SK-N-SH (cell line): ENCODE measurements around the gene HTR6. TPM values are rescaled to one million over a fixed set of nuclear protein-coding genes. Genes with fewer than 3 reads are reported as not detected.

ENCODE experiments used
- CTCF ChIA-PET: fragments of 300-600, 350-600 bp; formaldehyde crosslinking; extraction: SDS; loops from one replicate; lab custom pipeline; 2021; lab: Yijun Ruan, JAX
- POLR2A ChIA-PET: fragments of 350-600 bp; sonication (Branson Sonifier 250); formaldehyde crosslinking; extraction: SDS; loops from one replicate; lab custom pipeline; 2020; ENCODE audit warnings: antibody characterized with exemption, inconsistent platforms; lab: Yijun Ruan, JAX
- DNase-seq: peaks from one replicate; pipeline ENCODE4 v3.0.0; 2012
- H2AFZ ChIP-seq: fragments of 200-600 bp; sonication (generic); 2 replicates; pipeline ENCODE4 v1.8.1; 2016; ENCODE audit warnings: antibody characterized with exemption, mild to moderate bottlenecking, low read depth
- H3F3A ChIP-seq: fragments of 200-600 bp; sonication (generic); replicated peaks from 2 replicates; pipeline ENCODE3; 2016; ENCODE audit warnings: antibody characterized with exemption, mild to moderate bottlenecking; ENCODE audit not compliant: insufficient read depth
- H3K27ac ChIP-seq, 2 experiments: fragments of 200-500 bp in 1 of 2; fragments of 200-600 bp in 1 of 2; sonication (Bioruptor generic) in 1 of 2; sonication (generic), shearing (Covaris generic) in 1 of 2; 2 replicates each; pipeline versions ENCODE4 v1.5.1 to v1.6.1; 2014 to 2016; ENCODE audit warnings: low read depth in 2 of 2, inconsistent platforms in 1 of 2, low read length in 1 of 2, mild to moderate bottlenecking in 1 of 2, mixed read lengths in 1 of 2
- H3K27me3 ChIP-seq: fragments of 200-600 bp; sonication (generic), shearing (Covaris generic); 2 replicates; pipeline ENCODE4 v1.6.1; 2016; ENCODE audit warnings: mixed run types; ENCODE audit not compliant: insufficient read depth
- H3K36me3 ChIP-seq, 2 experiments: fragments of 200-500 bp in 1 of 2; fragments of 200-600 bp in 1 of 2; sonication (Bioruptor generic) in 1 of 2; sonication (generic) in 1 of 2; replicated peaks in 1 of 2; 2 replicates each; pipeline versions ENCODE3 to v1.5.1; 2014 to 2016; ENCODE audit warnings: low read length in 1 of 2, mild to moderate bottlenecking in 1 of 2; ENCODE audit not compliant: insufficient read depth in 2 of 2, control insufficient read depth in 1 of 2
- H3K4me1 ChIP-seq, 2 experiments: fragments of 200-500 bp in 1 of 2; fragments of 200-600 bp in 1 of 2; sonication (Bioruptor generic) in 1 of 2; sonication (generic), shearing (Covaris generic) in 1 of 2; 2 replicates each; pipeline versions ENCODE4 v1.5.1 to v1.6.1; 2014 to 2016; ENCODE audit warnings: low read depth in 1 of 2, low read length in 1 of 2, mixed run types in 1 of 2; ENCODE audit not compliant: insufficient read depth in 2 of 2, control insufficient read depth in 1 of 2
- H3K4me2 ChIP-seq: fragments of 200-600 bp; sonication (generic), shearing (Covaris generic); 2 replicates; pipeline ENCODE4 v1.6.1; 2017; ENCODE audit warnings: mixed run types
- H3K4me3 ChIP-seq, 2 experiments: fragments of 200-500 bp in 1 of 2; fragments of 200-600 bp in 1 of 2; sonication (Bioruptor generic) in 1 of 2; sonication (generic), shearing (Covaris generic) in 1 of 2; 2 replicates each; pipeline versions ENCODE4 v1.5.1 to v1.8.1; 2014 to 2016; ENCODE audit warnings: low read depth in 2 of 2, inconsistent platforms in 1 of 2, low read length in 1 of 2, mild to moderate bottlenecking in 1 of 2, mixed read lengths in 1 of 2, moderate library complexity in 1 of 2
- H3K79me2 ChIP-seq: fragments of 200-600 bp; sonication (generic); 2 replicates; pipeline ENCODE4 v1.8.1; 2017; ENCODE audit warnings: mild to moderate bottlenecking; ENCODE audit not compliant: insufficient read depth
- H3K9ac ChIP-seq: fragments of 200-600 bp; sonication (generic); 2 replicates; pipeline ENCODE4 v1.6.1; 2017; ENCODE audit warnings: mixed run types
- H3K9me2 ChIP-seq: fragments of 200-600 bp; sonication (generic); 2 replicates; pipeline ENCODE4 v1.6.1; 2017; ENCODE audit warnings: mixed run types
- H3K9me3 ChIP-seq: fragments of 200-600 bp; sonication (generic); 2 replicates; pipeline ENCODE4 v1.6.1; 2017; ENCODE audit warnings: mixed run types, mild to moderate bottlenecking, moderate library complexity
- H4K20me1 ChIP-seq: fragments of 200-600 bp; sonication (generic); 2 replicates; pipeline ENCODE4 v1.6.1; 2017; ENCODE audit warnings: mild to moderate bottlenecking, mixed run types; ENCODE audit not compliant: insufficient read depth
- CHD2 ChIP-seq: fragments of 150-350 bp; IDR thresholded peaks from 2 replicates; pipeline ENCODE4 v1.6.1; 2018; ENCODE audit warnings: low read length; ENCODE audit not compliant: partially characterized antibody
- FOSL2 ChIP-seq: IDR thresholded peaks from 2 replicates; pipeline ENCODE4 v1.4.0; 2012; ENCODE audit warnings: low read depth, mild to moderate bottlenecking, moderate library complexity, borderline replicate concordance
- FOXJ3 ChIP-seq: sonication (generic); formaldehyde crosslinking; IDR thresholded peaks from 2 replicates; pipeline ENCODE4 v1.5.1; 2020; ENCODE audit warnings: mild to moderate bottlenecking, missing genetic modification reagents
- GATA2 ChIP-seq: sonication (generic); formaldehyde crosslinking; IDR thresholded peaks from 2 replicates; pipeline ENCODE4 v1.5.0; 2020; ENCODE audit warnings: mild to moderate bottlenecking, missing genetic modification reagents
- PBX3 ChIP-seq: IDR thresholded peaks from 2 replicates; pipeline ENCODE4; 2012
- RCOR1 ChIP-seq: fragments of 150-350 bp; IDR thresholded peaks from 2 replicates; pipeline ENCODE4 v1.6.1; 2017; ENCODE audit warnings: antibody characterized with exemption, low read length
- RFX5 ChIP-seq: IDR thresholded peaks from 2 replicates; pipeline ENCODE4 v1.6.1; 2012; ENCODE audit warnings: mild to moderate bottlenecking, improper control_type of control experiment, low read length
- WGBS: methylation state at CpG from one replicate; pipeline ENCODE4 v1.1.6; 2017; ENCODE audit warnings: low lambda C conversion rate; 5-methylcytosine and 5-hydroxymethylcytosine counted together
- polyA plus RNA-seq, 3 experiments: library from polyadenylated mRNA; depleted of rRNA; stranded (reverse); fragments of >200 nt; gene quantifications; 2 replicates each; pipeline ENCODE4 v1.2.3, GENCODE V29; 2012
- TF ChIP-seq, protein P1 (sequence below): IDR thresholded peaks from 2 replicates; pipeline ENCODE4 v1.6.1; 2012; ENCODE audit warnings: mild to moderate bottlenecking, low read depth, low read length, moderate library complexity

Gene HTR6
- polyA plus RNA-seq, 1 of the 3 experiments (the other 2 are of a cell fraction), result 0.05 TPM

- Histone ChIP-seq H3K36me3 (no peaks in the 10 kb centered on the region), H3K4me3 (no peak overlapping the region), H3F3A (no peaks in the 10 kb centered on the region), H2AFZ (no peak overlapping the region), H3K9me3 (no peaks in the 10 kb centered on the region), H3K4me1 (peaks cover 0 to 13% of the 10 kb centered on the region in 2 experiments; a peak in 1 of 4 replicates), H3K27ac (no peak overlapping the region), H3K27me3 (no peaks in the 10 kb centered on the region), H3K9ac (no peak overlapping the region), H3K4me2 (no peak overlapping the region), H3K79me2 (no peaks in the 10 kb centered on the region), H3K9me2 (no peaks in the 10 kb centered on the region), H4K20me1 (no peaks in the 10 kb centered on the region)
- no peak for TF ChIP-seq FOSL2
- TF ChIP-seq GATA2 (CRISPR knock-in tag), result no peak
- TF ChIP-seq RCOR1, result peak; percentile 30; the same call in 1 of the 2 replicates
- TF ChIP-seq PBX3, result no peak
- TF ChIP-seq CHD2, result no peak
- TF ChIP-seq RFX5, result no peak
- POLR2A ChIA-PET, result no interaction called here
- no peak for DNase-seq
- 86% methylated on average over 1 of the region's 1 CpG for WGBS
- CTCF ChIA-PET, result interaction anchor here (1.3 to 2.1 kb wide), 3 partner anchors 17 to 28 kb away, joined by 3 to 16 read pairs (median 8); no protein-coding TSS in a partner anchor
Measured at GRCh38 chr1:19687414-19687813, 22.7 kb downstream of the HTR6 start.

GRCh38 chr1:19688041-19688842, 23.6 kb downstream of the HTR6 start:
- no peaks in the 10 kb centered on the region for H3K79me2 ChIP-seq
- ChIA-PET POLR2A (no interaction called here), CTCF (interaction anchor here (1.0 to 2.5 kb wide), 5 partner anchors 16 to 28 kb away, joined by 3 to 19 read pairs (median 16); no protein-coding TSS in a partner anchor)
- no peak for DNase-seq
- H2AFZ ChIP-seq, result no peak overlapping the region
- H3K9me2 ChIP-seq, result no peaks in the 10 kb centered on the region
- no peak for TF ChIP-seq FOXJ3 (CRISPR knock-in tag)
- no peak for TF ChIP-seq FOSL2
- TF ChIP-seq, protein P1, sequence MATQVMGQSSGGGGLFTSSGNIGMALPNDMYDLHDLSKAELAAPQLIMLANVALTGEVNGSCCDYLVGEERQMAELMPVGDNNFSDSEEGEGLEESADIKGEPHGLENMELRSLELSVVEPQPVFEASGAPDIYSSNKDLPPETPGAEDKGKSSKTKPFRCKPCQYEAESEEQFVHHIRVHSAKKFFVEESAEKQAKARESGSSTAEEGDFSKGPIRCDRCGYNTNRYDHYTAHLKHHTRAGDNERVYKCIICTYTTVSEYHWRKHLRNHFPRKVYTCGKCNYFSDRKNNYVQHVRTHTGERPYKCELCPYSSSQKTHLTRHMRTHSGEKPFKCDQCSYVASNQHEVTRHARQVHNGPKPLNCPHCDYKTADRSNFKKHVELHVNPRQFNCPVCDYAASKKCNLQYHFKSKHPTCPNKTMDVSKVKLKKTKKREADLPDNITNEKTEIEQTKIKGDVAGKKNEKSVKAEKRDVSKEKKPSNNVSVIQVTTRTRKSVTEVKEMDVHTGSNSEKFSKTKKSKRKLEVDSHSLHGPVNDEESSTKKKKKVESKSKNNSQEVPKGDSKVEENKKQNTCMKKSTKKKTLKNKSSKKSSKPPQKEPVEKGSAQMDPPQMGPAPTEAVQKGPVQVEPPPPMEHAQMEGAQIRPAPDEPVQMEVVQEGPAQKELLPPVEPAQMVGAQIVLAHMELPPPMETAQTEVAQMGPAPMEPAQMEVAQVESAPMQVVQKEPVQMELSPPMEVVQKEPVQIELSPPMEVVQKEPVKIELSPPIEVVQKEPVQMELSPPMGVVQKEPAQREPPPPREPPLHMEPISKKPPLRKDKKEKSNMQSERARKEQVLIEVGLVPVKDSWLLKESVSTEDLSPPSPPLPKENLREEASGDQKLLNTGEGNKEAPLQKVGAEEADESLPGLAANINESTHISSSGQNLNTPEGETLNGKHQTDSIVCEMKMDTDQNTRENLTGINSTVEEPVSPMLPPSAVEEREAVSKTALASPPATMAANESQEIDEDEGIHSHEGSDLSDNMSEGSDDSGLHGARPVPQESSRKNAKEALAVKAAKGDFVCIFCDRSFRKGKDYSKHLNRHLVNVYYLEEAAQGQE, result no peak
- no peak for TF ChIP-seq RFX5
- no peak overlapping the region for H3K4me3 ChIP-seq
- peaks cover 0 to 12% of the 10 kb centered on the region in 2 experiments; a peak in 1 of 4 replicates for H3K4me1 ChIP-seq
- whole genome bisulfite sequencing, result 95% methylated on average over 11 of the region's 19 CpGs
- no peaks in the 10 kb centered on the region for H3K27me3 ChIP-seq
- H3K9me3 ChIP-seq, result no peaks in the 10 kb centered on the region
- H4K20me1 ChIP-seq, result no peaks in the 10 kb centered on the region
- no peak overlapping the region for H3K4me2 ChIP-seq
- H3F3A ChIP-seq, result no peaks in the 10 kb centered on the region
- no peak overlapping the region; a peak in 1 of 4 replicates for H3K27ac ChIP-seq
- H3K36me3 ChIP-seq, result no peaks in the 10 kb centered on the region
- no peak overlapping the region for H3K9ac ChIP-seq
